ENCODE measurements around the gene FLYWCH2. TPM values are rescaled to one million over a fixed set of nuclear protein-coding genes. Genes with fewer than 3 reads are reported as not detected.

FLYWCH2 gene
- total RNA-seq, 1 experiment from 2014 or later: 33.7 TPM

GRCh38 chr16:2911638-2912329 lies 28.8 kb downstream of the FLYWCH2 start, which contains the start of gene FLYWCH1:
Gene FLYWCH1, plus strand, starts transcription at chr16:2911931. Its CDS starts 17,755 bp downstream, at chr16:2929686.
- POLR2A ChIA-PET: interaction anchor here (0.6 to 1.5 kb wide), 8 partner anchors 16 to 660 kb away, joined by 3 to 7 read pairs (median 3); partner anchors contain the start of genes ECI1 and FLYWCH2

More at GRCh38 chr16:2911638-2912329, 28.8 kb downstream of the FLYWCH2 start, which contains the start of gene FLYWCH1:
- BruUV-seq (replicated peaks): no TSS peak
- TF ChIP-seq EZH2phosphoT487 (IDR thresholded peaks at IDR 0.05; ENCODE audit: borderline replicate concordance) (no peak), ATF3 (IDR thresholded peaks at IDR 0.05) (no peak), SP1 (IDR thresholded peaks at IDR 0.05; ENCODE audit: low read depth) (no peak), POLR2AphosphoS5 (IDR thresholded peaks at IDR 0.05; ENCODE audit: low read depth, low read length) (peak; percentile 67), EZH2 (IDR thresholded peaks at IDR 0.05) (no peak), CEBPB (IDR thresholded peaks at IDR 0.05; ENCODE audit: low read depth) (no peak), CTCF (IDR thresholded peaks at IDR 0.05 in 2 of 3, conservative IDR thresholded peaks at IDR 0.05 in 1 of 3; ENCODE audit: borderline replicate concordance in 1 of 3, insufficient read depth in 1 of 3, low read depth in 2 of 3, low read length in 2 of 3) (no peak), ELF1 (IDR thresholded peaks at IDR 0.05; ENCODE audit: borderline replicate concordance, low read depth) (no peak), SRF (IDR thresholded peaks at IDR 0.05; ENCODE audit: low read depth) (no peak), ZNF274 (IDR thresholded peaks at IDR 0.05; ENCODE audit: low read depth, low read length) (no peak), FOSL1 (IDR thresholded peaks at IDR 0.05; ENCODE audit: low read depth) (no peak), ZFX (IDR thresholded peaks at IDR 0.05) (peak; percentile 71; the same call in 1 of the 2 replicates)
- TF ChIP-seq, protein P1, sequence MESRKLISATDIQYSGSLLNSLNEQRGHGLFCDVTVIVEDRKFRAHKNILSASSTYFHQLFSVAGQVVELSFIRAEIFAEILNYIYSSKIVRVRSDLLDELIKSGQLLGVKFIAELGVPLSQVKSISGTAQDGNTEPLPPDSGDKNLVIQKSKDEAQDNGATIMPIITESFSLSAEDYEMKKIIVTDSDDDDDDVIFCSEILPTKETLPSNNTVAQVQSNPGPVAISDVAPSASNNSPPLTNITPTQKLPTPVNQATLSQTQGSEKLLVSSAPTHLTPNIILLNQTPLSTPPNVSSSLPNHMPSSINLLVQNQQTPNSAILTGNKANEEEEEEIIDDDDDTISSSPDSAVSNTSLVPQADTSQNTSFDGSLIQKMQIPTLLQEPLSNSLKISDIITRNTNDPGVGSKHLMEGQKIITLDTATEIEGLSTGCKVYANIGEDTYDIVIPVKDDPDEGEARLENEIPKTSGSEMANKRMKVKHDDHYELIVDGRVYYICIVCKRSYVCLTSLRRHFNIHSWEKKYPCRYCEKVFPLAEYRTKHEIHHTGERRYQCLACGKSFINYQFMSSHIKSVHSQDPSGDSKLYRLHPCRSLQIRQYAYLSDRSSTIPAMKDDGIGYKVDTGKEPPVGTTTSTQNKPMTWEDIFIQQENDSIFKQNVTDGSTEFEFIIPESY (IDR thresholded peaks at IDR 0.05; ENCODE audit: extremely low read depth, insufficient replicate concordance, low read length): no peak
- TF ChIP-seq, protein P2, sequence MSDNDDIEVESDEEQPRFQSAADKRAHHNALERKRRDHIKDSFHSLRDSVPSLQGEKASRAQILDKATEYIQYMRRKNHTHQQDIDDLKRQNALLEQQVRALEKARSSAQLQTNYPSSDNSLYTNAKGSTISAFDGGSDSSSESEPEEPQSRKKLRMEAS (IDR thresholded peaks at IDR 0.05): no peak
- H3K4me1 ChIP-seq (ENCODE audit: control insufficient read depth in 1 of 2, insufficient read depth in 2 of 2, low read length in 2 of 2): peaks cover 29 to 50% of the 10 kb centered on the region in 2 experiments
- DNase-seq (ENCODE audit: low read depth, low spot score) (peak; percentile 96), ATAC-seq (peak; percentile 92)
- intact Hi-C loops (cut with micrococcal nuclease): no loop called here
- ChIA-PET RAD21 (ENCODE audit: low non-redundant PET in 1 of 2, low total read pairs in 2 of 2, uncharacterized antibody in 2 of 2, unreplicated experiment in 2 of 2) (no interaction called here), CTCF (interaction anchor here (0.7 to 2.5 kb wide), 7 partner anchors 9 to 73 kb away, joined by 3 to 8 read pairs (median 4); partner anchors contain the start of gene KREMEN2)
- H3K27me3 ChIP-seq (ENCODE audit: insufficient read depth, low read length): no peaks in the 10 kb centered on the region
- peak within 1 kb of the TSS; percentile 90 for H3K4me2 ChIP-seq (ENCODE audit: low read length)
- peak within 1 kb of the TSS; percentile 79 for H3K9ac ChIP-seq (ENCODE audit: low read length)
- H2AFZ ChIP-seq (ENCODE audit: low read depth, low read length, poor library complexity, severe bottlenecking): no peak within 1 kb of the TSS
- H3K9me3 ChIP-seq (ENCODE audit: control insufficient read depth in 1 of 2, insufficient read depth in 1 of 2, low read depth in 1 of 2, low read length in 2 of 2): no peaks in the 10 kb centered on the region
- H3K79me2 ChIP-seq (ENCODE audit: insufficient read depth, low read length): peaks cover 9% of the 10 kb centered on the region
- H3K9me2 ChIP-seq (ENCODE audit: insufficient read depth): no peaks in the 10 kb centered on the region
- peak within 1 kb of the TSS; percentile 64 for H3K27ac ChIP-seq (ENCODE audit: low read depth, low read length)
- no peaks in the 10 kb centered on the region for H4K20me1 ChIP-seq (ENCODE audit: insufficient read depth)
- H3K36me3 ChIP-seq (ENCODE audit: control insufficient read depth in 1 of 2, insufficient read depth in 2 of 2, low read length in 2 of 2): no peaks in the 10 kb centered on the region
- peak within 1 kb of the TSS; percentile 77 to 89 for H3K4me3 ChIP-seq (replicated peaks in 1 of 2; ENCODE audit: low read depth in 1 of 2, low read length in 2 of 2)
